NK-92 (cell line): ENCODE data around the gene BMERB1.
"Not testable (repeated sequence)": the region's sequence is repeated elsewhere in the genome, so short reads cannot be mapped to it uniquely, and the experiment has no call there.

Experiments used
- DNase-seq: peaks from one replicate; lab custom pipeline; 2025; ENCODE audit not compliant: unreplicated experiment; lab: John Stamatoyannopoulos, UW

BMERB1 gene

DNA sequence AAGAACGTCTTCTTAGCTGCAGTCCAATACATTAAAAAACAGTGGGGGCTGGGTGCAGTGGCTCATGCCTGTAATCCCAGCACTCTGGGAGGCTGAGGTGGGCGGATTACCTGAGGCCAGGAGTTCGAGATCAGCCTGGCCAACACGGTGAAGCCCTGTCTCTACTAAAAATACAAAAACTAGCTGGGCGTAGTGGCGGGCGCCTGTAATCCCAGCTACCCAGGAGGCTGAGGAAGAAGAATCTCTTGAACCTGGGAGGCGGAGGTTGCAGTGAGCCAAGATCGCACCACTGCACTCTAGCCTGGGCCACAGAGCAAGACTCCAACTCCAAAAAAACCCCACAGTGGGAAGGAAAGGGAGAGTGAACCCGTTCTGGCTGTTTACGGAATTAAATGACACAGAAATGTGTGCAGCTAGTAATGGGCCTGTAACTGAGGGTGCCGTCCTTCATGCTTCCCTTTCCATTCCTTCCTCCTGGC lies 172.9 kb downstream of the BMERB1 start:
- DNase-seq: not testable (repeated sequence)

DNA sequence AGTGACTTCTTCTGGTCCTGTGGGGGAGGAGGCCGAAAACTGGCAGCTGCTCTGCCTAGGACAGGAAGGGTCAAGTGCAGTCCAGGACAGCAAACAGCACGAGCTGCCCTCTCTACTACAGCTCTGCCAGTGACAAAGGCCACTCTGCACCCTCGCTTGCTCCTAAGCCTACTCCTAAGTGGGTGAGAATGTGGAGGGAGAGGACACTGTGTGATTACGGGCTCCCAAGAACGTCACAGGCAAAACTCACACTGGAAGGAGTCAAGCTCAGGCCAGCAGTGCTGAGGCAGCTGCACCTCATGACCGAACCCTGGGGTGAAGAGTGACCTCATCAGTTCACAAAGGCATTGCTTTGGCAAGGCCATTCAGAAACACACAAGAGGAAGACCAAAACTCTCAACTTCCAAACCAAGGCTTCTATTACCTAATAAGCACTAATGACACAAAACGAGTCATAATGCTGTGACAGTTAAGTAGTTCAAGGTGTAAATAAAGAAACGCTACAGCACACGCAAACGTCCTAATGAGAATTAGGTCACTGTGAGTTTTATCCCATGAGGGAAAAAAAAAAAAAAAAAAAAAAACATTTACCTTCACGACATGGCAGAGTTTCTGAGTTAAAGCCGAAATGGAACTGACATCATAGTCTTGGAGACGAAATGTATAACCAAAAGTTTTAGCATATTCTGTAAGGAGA lies 173.5 kb downstream of the BMERB1 start:
- DNase-seq: no peak

DNA sequence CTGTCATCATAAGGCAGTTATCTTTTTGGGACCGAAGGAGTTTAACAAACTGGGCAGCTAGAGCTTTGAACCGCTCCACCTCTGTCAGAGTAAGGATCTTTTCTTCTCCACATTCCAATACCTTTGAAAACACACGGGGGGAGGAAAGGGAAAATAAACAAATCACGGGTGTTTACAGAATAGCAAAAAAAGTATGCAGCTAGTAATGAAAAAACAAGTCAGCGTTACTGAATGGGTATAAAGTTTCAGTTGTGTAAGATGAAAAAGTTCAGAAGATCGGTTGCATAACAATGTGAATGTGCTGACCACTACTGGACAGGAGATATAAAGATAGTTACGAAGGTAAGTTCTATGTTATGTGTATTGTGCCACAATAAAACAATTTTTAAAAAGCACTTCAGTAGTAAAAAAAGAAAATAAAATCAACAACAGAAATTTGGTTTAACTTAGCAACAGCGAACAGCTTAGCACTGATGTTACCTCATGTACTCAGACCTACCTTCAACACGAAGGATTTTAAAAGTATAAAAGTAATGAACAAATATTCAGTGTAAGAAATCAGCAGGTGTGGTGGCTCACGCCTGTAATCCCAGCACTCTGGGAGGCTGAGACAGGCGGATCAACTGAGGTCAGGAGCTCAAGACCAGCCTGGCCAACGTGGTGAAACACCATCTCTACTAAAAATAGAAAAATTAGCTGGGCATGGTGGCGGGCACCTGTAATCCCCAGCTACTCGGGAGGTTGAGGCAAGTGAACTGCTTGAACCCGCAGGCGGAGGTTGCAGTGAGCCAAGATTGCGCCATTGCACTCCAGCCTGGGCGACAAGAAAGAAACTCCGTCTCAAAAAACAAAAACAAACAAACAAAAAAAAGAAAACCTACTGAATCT lies 174.3 kb downstream of the BMERB1 start:
- no peak for DNase-seq

DNA sequence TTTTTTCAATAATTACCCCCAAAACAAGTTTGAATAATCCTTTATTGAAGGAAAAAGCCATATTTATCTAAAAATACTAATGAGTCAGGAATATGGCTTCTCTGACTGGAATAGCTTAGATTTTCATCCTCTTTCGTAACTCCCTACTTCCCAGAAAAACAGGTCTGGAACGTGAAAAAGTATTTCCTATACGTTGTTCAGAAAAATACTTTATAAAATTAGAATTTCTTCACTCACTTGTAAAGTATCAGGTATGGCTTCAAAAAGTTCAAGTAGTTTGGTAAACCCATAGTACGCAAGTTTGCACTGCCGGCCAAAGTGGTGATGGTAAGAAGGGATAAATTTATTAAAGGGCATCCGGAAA lies 174.9 kb downstream of the BMERB1 start:
- no peak for DNase-seq

DNA sequence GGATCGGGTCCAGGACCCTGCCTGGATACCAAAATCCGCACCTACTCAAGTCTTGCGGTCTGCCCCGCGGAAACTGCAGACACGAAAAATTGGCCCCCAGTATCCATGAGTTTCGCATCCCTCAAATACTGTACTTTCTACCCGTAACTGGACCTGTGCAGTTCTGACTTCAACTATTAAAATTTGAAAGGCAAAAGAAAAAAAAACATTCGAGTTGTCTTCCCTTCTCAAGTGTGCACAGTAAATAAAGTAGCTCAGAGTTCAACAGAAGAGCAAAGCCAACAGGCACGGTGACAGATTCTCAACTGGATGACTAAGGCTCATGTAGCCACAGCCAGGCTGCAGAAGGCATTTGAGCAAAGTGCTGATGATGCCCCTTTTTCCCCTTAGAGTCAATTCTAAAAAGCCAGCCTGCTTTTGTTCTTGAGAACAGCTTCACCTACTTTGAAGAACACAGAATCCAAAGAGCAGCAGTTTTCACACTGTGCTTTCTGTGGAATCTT lies 176.0 kb downstream of the BMERB1 start:
- DNase-seq: no peak

DNA sequence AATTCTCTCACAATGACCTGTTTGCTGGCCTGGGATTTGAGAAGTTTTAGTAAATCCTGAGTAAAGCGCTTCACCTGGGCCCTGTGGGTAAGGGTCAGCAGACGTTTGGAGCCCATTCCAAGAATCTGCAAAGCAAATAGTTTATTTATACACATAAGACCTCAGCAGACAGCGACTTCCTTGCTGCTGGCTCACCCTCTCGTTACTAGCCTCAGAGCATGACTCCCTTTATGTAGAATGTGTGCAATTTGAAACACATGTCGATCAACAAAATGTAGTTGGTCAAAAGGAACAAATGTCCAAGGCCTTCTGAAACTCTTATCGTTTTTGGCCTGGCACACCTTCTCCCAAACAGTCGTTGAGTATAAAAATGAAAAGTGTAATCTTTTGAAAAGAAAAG lies 177.2 kb downstream of the BMERB1 start:
- no peak for DNase-seq

DNA sequence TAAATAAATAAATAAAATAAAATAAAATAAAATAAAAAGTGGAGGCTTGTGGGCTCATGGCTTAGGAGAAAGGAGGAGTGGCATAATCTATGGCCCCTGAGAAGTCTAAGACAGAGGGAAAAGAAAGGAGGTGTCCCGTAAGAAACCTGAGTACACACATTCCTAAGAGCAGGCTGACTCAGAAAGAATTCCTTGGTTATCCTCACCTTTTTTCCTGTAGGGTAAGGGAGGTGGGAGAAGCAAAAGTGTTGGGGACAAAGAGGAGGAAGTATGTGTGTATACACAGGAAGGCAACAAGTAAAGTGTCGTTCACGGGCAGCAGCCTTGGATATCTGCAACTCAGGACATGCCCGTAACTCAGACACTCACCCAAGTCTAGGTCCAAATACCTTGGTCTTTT lies 179.3 kb downstream of the BMERB1 start:
- DNase-seq: no peak

DNA sequence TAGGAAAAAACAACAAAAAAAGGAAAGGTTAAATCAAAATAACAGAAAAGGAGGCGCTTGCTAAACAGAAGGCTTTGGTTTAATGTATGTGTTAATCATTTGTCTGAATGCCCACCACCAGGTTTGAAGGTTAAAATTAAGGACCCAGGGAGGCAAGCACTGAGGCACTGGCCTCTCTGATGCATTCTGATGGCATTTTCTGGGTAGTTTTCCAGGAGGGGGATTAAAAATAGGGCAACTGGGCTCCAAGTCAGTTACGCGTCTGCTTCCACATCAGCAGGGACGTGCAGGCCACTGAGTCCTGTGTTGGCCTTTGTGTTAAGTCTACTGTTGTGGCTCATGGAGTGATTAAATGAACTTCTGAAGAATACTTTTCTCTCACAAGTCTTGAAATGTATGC lies 181.6 kb downstream of the BMERB1 start:
- no peak for DNase-seq

DNA sequence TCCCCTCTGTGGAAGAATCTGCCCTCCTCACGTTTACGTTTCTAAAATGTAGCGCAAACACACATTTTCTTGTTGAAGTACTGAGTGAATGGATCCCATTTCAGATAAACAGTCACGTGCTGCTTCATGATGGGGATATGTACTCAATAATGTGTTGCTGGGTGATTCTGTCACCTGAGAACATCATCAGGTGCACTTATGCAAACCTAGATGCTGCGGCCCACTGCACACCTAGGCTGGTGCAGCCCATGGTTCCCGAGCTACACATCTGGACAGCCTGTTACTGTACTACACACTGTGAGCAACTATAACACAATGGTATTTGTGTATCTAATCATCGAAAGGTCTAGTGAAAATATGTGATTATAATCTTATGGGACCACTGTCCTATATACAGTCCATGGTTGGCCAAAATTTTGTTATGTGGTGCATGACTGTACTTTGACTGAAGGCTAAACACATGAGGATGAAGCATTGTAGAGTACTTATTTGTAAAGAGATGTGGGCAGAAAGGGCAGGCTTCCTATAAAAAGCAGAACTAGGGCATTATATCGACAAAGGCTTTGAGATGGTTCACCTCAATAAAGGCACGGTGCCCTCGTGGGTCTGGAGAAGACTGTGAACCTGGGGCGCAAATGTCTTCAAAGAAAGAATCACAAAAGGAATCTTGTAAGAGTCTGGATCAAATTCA lies 182.2 kb downstream of the BMERB1 start:
- no peak for DNase-seq

DNA sequence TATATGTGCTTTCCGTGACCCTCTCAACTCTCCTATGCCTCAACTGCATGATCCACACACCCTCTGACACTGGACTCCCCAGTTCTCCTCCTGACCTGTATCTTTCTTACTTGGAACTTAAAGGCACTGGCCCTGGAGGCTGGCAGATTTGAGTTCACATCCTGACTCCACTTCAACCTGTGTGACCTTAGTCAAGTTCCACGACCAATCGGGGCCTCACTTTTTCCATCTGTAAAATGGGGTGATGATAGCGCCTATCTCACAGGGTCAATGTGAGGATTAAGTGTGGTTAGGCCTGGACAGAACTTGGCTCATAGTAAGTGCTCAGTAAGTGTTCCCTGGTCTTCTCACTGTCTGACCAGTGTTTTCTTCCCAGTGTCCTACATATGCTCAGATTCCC lies 183.5 kb downstream of the BMERB1 start:
- no peak for DNase-seq

DNA sequence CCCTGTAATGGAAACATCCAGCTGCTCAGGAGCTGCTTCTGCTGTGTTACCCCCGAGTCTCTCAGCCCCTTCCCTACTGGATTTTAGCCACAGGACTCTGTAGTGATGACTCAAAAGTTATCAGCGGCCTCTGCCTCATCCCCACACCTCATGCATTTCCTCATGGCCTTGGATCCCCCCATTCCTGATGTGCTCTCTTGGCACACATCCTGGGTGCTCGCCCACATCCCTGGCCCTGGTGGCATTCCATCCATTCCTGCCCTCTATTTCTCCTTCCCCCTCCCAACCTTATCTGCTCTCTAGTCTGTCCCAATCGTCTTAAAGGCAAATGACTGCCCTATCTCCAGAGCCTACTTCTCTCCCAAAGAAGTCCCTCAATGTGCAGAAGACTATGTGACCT lies 184.0 kb downstream of the BMERB1 start:
- DNase-seq: no peak

DNA sequence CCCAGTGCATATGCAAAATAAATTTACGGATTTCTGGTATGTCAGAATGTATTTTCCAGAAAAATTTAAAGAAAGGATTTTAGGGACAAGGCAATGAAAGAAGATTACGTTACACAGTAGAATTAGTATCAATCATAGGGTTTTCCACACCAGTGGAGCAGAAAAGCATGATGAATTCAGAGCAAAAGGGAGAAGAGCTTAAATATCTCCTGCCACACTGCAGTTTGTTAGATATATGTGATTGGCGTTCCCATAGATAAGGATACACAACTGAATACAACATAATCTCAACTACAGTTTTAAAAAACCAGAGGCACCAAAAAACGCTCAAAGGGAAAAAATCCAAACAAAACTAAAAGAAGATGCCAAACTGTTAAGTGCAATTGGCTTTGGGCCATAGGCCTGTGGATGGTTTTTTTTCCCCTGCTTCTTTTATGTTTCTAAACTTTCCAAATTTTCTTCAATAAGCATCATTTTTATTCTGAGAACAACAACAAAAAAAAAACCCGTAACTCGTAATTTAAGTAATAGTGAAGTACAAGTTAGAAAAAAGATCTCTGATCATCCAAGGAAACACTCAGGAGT lies 186.3 kb downstream of the BMERB1 start:
- DNase-seq: no peak

DNA sequence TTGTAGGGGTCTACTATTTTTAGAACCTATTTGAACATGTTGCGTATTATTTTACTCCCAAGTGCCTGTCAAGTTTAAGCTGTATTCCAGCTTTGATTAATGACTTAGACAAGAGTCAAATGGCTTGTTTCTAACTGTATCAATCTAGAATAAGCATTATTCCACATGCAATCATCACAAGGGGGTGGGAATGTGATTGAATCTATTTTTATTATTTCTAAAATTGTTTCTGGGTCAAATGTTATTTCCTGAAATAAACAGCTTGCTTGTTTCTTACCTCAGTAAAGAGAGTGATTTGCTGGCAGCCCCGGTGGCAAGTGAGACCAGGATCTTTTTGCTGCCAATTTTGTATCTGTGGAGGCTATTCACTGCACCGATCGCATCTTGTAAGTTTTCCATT lies 187.1 kb downstream of the BMERB1 start:
- no peak for DNase-seq

DNA sequence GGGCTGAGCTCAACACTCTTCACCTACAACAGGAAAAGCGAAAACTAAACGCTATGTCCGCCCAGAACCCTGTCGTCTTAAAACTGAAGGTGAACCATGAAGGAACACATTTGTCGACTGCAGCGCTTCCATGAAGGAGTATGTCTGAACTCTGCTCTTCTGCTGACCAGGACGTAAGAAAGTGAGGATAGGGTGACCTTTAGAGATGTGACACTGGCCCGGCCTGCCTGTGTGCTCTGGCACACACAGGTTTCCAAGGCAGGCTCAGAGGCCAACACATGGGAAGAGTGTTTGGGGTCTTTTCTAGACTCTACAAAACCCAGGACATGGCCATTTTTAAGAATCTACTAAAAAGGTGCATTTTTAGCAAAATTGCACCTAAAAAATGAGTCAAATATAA lies 187.5 kb downstream of the BMERB1 start:
- DNase-seq: no peak

DNA sequence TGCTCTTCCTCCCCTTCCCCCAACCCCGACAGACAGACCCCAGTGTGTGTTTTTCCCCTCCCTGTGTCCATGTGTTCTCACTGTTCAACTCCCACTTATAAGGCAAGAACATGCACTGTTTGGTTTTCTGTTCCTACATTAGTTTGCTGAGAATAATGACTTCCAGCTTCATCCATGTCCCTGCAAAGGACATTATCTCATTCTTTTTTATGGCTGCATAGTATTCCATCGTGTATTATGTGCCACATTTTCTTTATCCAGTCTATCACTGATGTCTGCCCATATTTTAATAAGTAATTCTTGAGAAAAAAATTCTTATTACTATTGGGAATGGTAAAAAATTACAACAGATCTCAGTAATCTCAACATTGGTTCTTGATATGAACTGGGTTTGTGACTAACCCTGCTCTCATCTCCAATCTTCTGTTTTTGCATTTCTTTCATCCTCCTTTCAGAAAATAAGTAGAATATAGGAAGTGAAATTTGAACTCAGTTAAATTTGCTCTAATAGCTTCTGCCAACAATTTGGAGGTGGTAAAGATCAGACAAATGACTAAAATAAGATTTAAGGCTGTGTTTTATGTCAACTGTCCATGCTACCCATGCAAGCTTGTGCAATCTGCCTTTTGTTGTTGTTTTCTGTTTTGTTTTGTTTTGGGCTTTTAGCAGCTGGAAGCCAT lies 197.5 kb downstream of the BMERB1 start:
- no peak for DNase-seq

DNA sequence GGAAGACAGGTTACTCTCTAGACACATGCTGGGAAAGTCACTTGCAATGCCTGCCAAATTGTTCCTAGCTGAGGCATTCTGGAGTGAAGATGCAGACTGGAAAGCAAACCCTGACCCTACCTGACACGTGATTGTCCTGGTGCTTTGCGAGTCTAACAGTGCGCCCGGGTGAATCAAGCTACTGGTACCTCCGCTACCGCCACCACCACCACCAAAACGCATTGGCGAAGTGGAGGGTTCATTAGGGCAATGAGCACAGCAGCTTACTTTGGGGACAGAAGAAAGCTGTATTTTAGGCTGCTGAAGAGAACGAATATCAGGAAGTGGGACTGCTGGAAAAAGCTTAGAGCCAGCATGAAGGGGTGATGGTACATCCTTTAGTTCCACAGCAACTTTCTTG lies 201.5 kb downstream of the BMERB1 start:
- DNase-seq: no peak

DNA sequence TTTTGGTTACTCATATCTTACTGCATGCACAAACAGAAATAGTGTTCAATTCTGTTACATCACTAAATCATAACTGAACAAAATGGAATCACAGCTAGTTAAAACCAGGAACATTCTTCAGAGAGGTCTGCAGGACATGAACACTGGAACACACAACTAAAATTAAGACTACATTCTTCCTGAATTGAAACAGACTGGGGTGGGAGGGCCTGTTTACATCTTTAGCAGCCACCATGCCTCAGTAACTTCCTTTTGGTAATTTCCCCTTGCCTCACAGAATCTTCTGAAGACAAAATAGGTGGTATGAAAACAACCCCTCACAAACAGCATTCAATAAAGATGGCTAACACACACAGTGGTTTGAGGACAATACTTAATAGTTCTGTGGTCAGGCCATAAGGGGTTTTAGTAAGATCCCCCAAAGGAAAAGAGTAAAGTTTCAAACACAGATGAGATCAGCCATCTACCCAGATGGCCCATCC lies 202.0 kb downstream of the BMERB1 start:
- DNase-seq: no peak
